ENCODE data around the gene KRTAP13-3.

The KRTAP13-3 gene, protein sequence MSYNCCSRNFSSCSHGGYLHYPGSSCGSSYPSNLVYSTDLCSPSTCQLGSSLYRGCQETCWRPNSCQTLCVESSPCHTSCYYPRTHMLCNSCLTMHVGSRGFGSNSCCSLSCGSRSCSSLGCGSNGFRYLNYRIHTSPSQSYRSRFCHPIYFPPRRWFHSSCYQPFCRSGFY

DNA sequence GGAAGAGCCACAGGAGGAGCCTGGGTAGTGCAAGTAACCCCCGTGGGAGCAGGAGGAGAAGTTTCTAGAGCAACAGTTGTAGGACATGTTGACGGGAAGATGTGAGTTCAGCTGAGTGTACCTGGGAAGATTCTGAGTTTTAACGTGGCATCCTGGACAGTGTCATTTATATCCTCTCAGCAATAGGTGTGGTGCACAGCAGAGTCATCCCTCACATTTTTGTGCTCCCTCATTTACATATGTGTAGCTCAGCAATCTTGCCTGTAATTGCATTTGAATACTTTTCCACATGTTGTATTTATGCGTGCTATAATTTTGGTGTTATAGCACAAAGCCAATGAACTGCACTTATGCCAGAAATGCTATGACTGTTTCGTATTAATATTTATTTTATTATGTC lies at the start of gene KRTAP13-3:
Gene KRTAP13-3 (minus strand): TSS at position 101 of the 400 bp plus-strand sequence. CDS start 14 bp downstream, at position 87.
- H3K4me3 ChIP-seq (ENCODE audit: severe bottlenecking) = no peak within 1 kb of the TSS
- TF ChIP-seq, protein P1, sequence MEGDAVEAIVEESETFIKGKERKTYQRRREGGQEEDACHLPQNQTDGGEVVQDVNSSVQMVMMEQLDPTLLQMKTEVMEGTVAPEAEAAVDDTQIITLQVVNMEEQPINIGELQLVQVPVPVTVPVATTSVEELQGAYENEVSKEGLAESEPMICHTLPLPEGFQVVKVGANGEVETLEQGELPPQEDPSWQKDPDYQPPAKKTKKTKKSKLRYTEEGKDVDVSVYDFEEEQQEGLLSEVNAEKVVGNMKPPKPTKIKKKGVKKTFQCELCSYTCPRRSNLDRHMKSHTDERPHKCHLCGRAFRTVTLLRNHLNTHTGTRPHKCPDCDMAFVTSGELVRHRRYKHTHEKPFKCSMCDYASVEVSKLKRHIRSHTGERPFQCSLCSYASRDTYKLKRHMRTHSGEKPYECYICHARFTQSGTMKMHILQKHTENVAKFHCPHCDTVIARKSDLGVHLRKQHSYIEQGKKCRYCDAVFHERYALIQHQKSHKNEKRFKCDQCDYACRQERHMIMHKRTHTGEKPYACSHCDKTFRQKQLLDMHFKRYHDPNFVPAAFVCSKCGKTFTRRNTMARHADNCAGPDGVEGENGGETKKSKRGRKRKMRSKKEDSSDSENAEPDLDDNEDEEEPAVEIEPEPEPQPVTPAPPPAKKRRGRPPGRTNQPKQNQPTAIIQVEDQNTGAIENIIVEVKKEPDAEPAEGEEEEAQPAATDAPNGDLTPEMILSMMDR (IDR thresholded peaks at IDR 0.05; ENCODE audit: poor library complexity, severe bottlenecking) = no peak
- DNase-seq (ENCODE audit: low spot score) (no peak), ATAC-seq (ENCODE audit: low read depth) (no peak)
- no peaks in the 10 kb centered on the region for H3K36me3 ChIP-seq (ENCODE audit: low read depth)
- no peaks in the 10 kb centered on the region for H3K9me3 ChIP-seq (ENCODE audit: severe bottlenecking)
- H3K27ac ChIP-seq (ENCODE audit: poor library complexity, severe bottlenecking) = no peak within 1 kb of the TSS
- H3K4me1 ChIP-seq (ENCODE audit: insufficient read depth, poor library complexity, severe bottlenecking) = no peaks in the 10 kb centered on the region
- peaks cover 15% of the 10 kb centered on the region for H3K27me3 ChIP-seq (ENCODE audit: insufficient read depth, poor library complexity, severe bottlenecking)

DNA sequence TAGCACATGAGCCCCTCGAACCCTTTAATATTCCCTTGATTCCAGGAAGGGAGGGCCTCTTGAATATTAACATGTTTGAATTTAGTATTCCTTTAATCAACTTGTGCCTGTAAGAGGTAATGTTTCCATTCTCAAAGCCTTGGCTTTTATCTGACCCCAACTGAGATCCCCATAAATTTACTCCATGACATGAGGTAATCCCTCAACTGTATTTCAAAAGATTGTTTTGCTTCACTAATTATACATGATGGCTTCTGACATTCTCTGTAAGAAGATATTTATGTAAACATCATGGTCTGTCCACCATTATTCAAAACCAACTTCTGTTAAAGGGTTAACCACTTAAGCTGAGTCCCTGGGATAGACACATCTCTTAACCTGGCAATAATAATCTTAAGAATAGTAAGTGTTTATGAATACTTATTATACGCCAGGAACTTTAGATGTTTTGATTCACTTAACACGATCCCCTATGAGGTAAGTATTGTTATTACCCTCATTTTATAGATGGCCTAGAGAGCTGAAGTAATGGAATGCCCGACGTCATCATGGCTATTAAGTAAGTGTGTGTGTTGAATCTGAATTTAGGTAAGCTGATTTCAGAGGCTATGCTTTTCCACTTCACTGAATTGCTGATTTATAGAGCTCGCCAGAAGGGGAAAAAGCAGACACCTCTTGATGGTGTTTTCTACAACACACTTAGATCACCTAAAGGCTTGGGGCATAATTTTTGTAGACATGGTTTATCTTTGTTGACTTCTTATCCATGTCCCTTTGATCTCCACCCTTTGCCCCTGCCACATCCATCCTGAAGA lies 43.4 kb upstream of the KRTAP13-3 start:
- TF ChIP-seq, protein P1 (IDR thresholded peaks at IDR 0.05; ENCODE audit: poor library complexity, severe bottlenecking) = no peak
- no peak for ATAC-seq (ENCODE audit: low read depth)

DNA sequence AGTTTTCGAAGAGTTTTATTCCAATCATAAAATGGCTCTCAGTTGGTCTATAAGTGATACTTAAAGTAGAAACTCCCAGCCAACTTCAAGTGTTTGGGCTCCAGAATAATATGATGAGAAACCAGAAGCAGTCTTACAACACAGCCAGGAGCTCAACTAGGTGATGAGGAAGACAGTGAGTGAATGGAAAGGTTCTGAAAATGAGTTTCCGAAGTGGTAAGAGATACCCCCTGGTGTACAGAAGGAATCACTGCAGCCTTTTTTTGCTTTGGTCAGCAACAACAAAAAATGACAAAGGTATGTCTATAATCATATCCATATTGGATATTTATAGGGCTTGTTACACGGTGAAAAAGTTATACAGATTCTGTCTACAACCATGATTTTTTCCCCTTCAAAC lies 38.0 kb upstream of the KRTAP13-3 start:
- TF ChIP-seq, protein P1 (IDR thresholded peaks at IDR 0.05; ENCODE audit: poor library complexity, severe bottlenecking) = peak; percentile 66
- no peaks in the 10 kb centered on the region for H3K36me3 ChIP-seq (ENCODE audit: low read depth)
- no peak overlapping the region for H3K27ac ChIP-seq (ENCODE audit: poor library complexity, severe bottlenecking)
- DNase-seq (ENCODE audit: low spot score) (no peak), ATAC-seq (ENCODE audit: low read depth) (0 out of 3 replicates have a peak, but pooled peaks have one; percentile 14)
- no peak overlapping the region for H3K4me3 ChIP-seq (ENCODE audit: severe bottlenecking)
- H3K9me3 ChIP-seq (ENCODE audit: severe bottlenecking) = no peaks in the 10 kb centered on the region
- H3K4me1 ChIP-seq (ENCODE audit: insufficient read depth, poor library complexity, severe bottlenecking) = no peaks in the 10 kb centered on the region
- H3K27me3 ChIP-seq (ENCODE audit: insufficient read depth, poor library complexity, severe bottlenecking) = peaks cover 4% of the 10 kb centered on the region

More for the DNA sequence above, 43.4 kb upstream of the KRTAP13-3 start:
- Histone ChIP-seq H3K27ac (ENCODE audit: poor library complexity, severe bottlenecking) (no peak overlapping the region), H3K36me3 (ENCODE audit: low read depth) (no peaks in the 10 kb centered on the region), H3K27me3 (ENCODE audit: insufficient read depth, poor library complexity, severe bottlenecking) (peaks cover 7% of the 10 kb centered on the region), H3K4me1 (ENCODE audit: insufficient read depth, poor library complexity, severe bottlenecking) (no peaks in the 10 kb centered on the region), H3K4me3 (ENCODE audit: severe bottlenecking) (no peak overlapping the region), H3K9me3 (ENCODE audit: severe bottlenecking) (no peaks in the 10 kb centered on the region)
- no peak for DNase-seq (ENCODE audit: low spot score)

DNA sequence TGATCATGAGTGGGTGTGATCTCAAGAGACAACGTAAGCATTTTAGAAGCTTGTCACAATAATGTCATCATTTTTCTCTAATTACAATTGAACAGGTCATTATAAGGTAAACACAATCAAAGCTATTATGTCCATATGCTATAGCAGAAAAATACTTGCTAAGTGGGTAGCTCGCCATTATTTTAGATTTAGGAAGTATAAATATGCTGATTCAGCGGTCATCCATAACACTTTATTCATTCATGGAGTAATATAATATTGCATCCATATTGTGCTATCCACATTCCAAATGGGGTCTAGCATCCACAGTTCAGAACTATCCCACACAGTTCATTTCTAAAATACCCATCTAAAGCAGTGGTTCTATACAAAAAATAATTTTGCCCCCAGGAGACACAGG lies 22.8 kb upstream of the KRTAP13-3 start:
- Histone ChIP-seq H3K27ac (ENCODE audit: poor library complexity, severe bottlenecking) (no peak overlapping the region), H3K9me3 (ENCODE audit: severe bottlenecking) (no peaks in the 10 kb centered on the region), H3K4me3 (ENCODE audit: severe bottlenecking) (no peak overlapping the region), H3K4me1 (ENCODE audit: insufficient read depth, poor library complexity, severe bottlenecking) (no peaks in the 10 kb centered on the region), H3K27me3 (ENCODE audit: insufficient read depth, poor library complexity, severe bottlenecking) (no peaks in the 10 kb centered on the region), H3K36me3 (ENCODE audit: low read depth) (no peaks in the 10 kb centered on the region)
- TF ChIP-seq, protein P1 (IDR thresholded peaks at IDR 0.05; ENCODE audit: poor library complexity, severe bottlenecking) = no peak
- ATAC-seq (ENCODE audit: low read depth) (no peak), DNase-seq (ENCODE audit: low spot score) (no peak)

DNA sequence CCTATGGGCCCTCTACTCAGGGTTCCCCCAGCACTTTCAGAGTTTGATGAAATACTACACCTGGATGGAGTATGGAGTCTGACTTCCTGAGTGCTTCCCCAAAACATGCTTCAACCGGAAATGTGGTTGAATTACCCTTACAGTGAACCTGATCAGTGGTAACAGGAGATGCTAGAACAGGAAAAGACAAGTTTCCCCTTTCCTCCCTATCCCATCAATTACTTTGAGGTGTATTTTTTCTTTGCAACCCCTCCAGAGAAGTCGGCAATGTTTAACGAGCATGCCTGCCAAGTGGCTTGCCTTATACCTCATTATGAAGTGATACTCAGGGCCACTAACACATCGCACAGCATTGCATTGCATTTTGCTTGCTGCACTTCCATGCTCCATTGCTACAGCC lies 21.3 kb upstream of the KRTAP13-3 start:
- TF ChIP-seq, protein P1 (IDR thresholded peaks at IDR 0.05; ENCODE audit: poor library complexity, severe bottlenecking) = no peak
- no peak overlapping the region for H3K4me3 ChIP-seq (ENCODE audit: severe bottlenecking)
- H3K4me1 ChIP-seq (ENCODE audit: insufficient read depth, poor library complexity, severe bottlenecking) = no peaks in the 10 kb centered on the region
- no peaks in the 10 kb centered on the region for H3K9me3 ChIP-seq (ENCODE audit: severe bottlenecking)
- no peaks in the 10 kb centered on the region for H3K36me3 ChIP-seq (ENCODE audit: low read depth)
- DNase-seq (ENCODE audit: low spot score) = no peak
- ATAC-seq (ENCODE audit: low read depth) = no peak
- H3K27me3 ChIP-seq (ENCODE audit: insufficient read depth, poor library complexity, severe bottlenecking) = no peaks in the 10 kb centered on the region
- H3K27ac ChIP-seq (ENCODE audit: poor library complexity, severe bottlenecking) = no peak overlapping the region

Data from RWPE2 (cell line).